MG63 (cell line): ENCODE data around the gene CCDC171. TPM values are rescaled to one million over a fixed set of nuclear protein-coding genes. Genes with fewer than 3 reads are reported as not detected.
"Not testable (repeated sequence)": the region's sequence is repeated elsewhere in the genome, so short reads cannot be mapped to it uniquely, and the experiment has no call there.

ENCODE experiments used
- DNase-seq: peaks from one replicate; pipeline ENCODE4 v3.0.0-alpha.2; 2020
- H3K27me3 ChIP-seq: fragments of 250-450 bp; sonication (Bioruptor Pico); 2 replicates; pipeline ENCODE4 v1.5.1; 2020; ENCODE audit warnings: mild to moderate bottlenecking, moderate library complexity
- H3K36me3 ChIP-seq: fragments of 250-450 bp; sonication (Bioruptor Pico); 2 replicates; pipeline ENCODE4 v1.5.1; 2020; ENCODE audit warnings: mild to moderate bottlenecking, moderate library complexity
- H3K4me3 ChIP-seq: fragments of 250-450 bp; sonication (Bioruptor Pico); 2 replicates; pipeline ENCODE4 v1.5.1; 2020; ENCODE audit warnings: mild to moderate bottlenecking, moderate library complexity
- H3K9me3 ChIP-seq: fragments of 250-450 bp; sonication (Bioruptor Pico); 2 replicates; pipeline ENCODE4 v1.5.1; 2020; ENCODE audit warnings: mild to moderate bottlenecking, moderate library complexity
- total RNA-seq: library from RNA; depleted of rRNA; stranded (reverse); fragments of >200 nt; shearing (Covaris generic); gene quantifications from 2 replicates; pipeline ENCODE4 v1.2.3, GENCODE V29; 2014; ENCODE audit warnings: low replicate concordance

The CCDC171 gene
- total RNA-seq, 1 experiment from 2014 or later: 6.6 TPM

DNA sequence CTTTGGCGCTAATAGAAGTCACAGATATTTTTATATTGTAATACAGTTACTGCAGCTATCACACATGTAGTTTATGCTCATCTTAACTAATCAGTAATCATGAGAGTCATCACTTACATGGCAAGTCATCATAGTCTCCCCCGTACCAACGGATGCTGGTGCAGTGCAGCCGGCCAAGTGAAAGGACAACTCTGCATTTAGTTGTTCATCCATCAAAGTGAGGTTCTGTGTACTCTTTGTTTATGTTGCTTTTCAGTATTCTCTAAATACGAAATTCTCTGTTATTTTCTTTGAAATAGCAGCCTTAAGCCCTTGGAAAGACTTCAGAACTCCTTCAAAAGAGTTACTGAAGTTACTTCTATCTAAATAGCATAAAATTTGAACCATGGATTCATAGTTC, 216.7 kb downstream of the CCDC171 start:
- Histone ChIP-seq H3K4me3 (no peak overlapping the region), H3K27me3 (peaks cover 27% of the 10 kb centered on the region), H3K9me3 (no peaks in the 10 kb centered on the region), H3K36me3 (no peaks in the 10 kb centered on the region)
- DNase-seq: no peak

DNA sequence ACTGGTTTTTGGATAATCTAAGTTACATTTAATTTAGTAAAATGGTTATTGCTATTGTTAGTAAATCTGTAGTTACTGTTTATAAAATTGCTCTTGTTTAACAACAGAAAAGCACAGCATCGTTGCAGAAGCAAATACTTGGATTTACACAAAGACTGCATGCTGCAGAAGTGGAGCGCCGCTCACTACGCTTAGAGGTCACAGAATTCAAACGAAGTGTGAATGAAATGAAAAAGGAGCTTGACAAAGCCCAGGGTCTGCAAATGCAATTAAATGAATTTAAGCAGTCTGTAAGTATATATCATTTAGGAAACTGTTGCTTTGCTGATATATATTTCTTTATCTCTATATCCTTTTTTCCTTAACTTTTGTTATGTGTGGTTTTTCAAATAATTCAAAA, 226.0 kb downstream of the CCDC171 start:
- Histone ChIP-seq H3K36me3 (no peaks in the 10 kb centered on the region), H3K4me3 (no peak overlapping the region), H3K9me3 (no peaks in the 10 kb centered on the region), H3K27me3 (peaks cover 19% of the 10 kb centered on the region)
- DNase-seq: no peak

DNA sequence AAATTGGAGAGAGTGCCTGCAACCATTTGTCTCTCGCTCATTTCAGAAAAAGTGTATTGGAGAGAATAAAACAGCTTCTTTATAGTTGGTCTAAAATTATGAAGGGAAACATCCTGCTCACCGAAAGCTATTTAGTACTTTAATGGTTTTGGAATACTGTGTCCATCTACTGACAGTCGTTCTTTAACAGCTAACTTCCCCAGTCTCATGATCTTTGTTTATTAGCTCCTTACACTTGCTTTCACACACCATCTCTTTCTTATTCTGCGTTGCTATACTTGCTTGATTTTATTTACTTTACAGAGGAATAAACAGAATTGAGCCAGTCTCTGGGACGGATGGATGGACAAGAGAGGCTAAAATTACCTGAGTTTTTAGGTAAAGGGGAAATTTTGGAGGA, 229.3 kb downstream of the CCDC171 start:
- peaks cover 3% of the 10 kb centered on the region for H3K9me3 ChIP-seq
- no peaks in the 10 kb centered on the region for H3K36me3 ChIP-seq
- DNase-seq: no peak
- H3K27me3 ChIP-seq: peaks cover 19% of the 10 kb centered on the region
- no peak overlapping the region for H3K4me3 ChIP-seq

DNA sequence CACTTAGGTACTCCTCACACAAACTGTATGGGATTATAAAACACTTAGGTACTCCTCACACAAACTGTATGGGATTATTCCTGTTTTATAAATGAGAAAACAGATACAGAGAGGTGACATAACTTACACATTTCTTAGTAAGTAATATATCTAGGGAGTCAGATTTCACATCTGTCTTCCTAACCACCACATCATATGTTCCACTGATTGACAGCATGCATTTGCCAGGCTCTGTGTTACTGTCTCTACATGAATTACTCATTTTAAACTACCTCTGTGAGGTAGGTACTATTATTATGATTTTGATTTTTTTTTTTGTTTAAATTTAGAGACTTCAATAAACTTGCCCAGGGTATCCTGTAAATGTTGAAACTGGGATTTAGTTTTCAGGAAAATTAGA, 232.7 kb downstream of the CCDC171 start:
- peaks cover 19% of the 10 kb centered on the region for H3K27me3 ChIP-seq
- H3K9me3 ChIP-seq: peaks cover 5% of the 10 kb centered on the region
- no peak for DNase-seq
- H3K36me3 ChIP-seq: no peaks in the 10 kb centered on the region
- no peak overlapping the region for H3K4me3 ChIP-seq

DNA sequence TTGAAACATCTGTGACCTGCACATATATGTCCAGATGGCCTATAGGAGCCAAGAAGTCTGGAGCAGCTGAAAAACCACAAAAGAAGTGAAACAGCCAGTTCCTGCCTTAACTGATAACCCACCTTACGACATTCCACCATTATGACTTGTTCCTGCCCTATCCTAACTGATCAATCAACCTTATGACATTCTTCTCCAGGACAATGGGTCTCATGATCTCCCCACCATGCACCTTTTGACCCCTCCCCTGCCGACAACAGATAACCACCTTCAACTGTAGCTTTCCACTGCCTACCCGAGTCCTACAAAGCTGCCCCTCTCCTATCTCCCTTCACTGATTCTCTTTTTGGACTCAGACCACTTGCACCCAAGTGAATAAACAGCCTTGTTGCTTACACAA, 233.8 kb downstream of the CCDC171 start:
- peaks cover 5% of the 10 kb centered on the region for H3K9me3 ChIP-seq
- peaks cover 19% of the 10 kb centered on the region for H3K27me3 ChIP-seq
- H3K4me3 ChIP-seq: no peak overlapping the region
- H3K36me3 ChIP-seq: no peaks in the 10 kb centered on the region
- no peak for DNase-seq

DNA sequence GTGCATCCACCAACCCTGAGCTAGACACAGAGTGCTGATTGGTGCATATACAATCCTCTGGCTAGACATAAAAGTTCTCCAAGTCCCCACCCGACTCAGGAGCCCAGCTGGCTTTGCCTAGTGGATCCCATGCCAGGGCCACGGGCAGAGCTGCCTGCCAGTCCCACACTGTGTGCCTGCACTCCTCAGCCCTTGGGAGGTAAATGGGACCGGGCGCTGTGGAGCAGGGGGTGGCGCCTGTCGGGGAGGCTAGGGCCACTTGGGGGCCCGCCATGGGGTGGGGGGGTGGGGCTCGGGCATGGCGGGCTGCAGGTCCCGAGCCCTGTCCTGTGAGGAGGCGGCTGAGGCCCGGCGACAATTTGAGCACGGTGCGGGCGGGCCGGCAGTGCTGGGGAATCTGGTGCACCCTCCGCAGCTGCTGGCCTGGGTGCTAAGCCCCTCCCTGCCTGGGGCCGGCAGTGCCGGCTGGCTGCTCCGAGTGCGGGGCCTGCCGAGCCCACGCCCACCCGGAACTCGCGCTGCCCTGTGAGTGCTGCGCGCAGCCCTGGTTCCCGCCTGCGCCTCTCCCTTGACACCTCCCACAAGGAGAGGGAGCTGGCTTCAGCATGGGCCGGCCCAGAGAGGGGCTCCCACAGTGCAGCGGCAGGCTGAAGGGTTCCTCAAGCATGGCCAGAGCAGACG, 257.5 kb downstream of the CCDC171 start:
- H3K9me3 ChIP-seq: peaks cover 38% of the 10 kb centered on the region
- not testable (repeated sequence) for H3K27me3 ChIP-seq, H3K36me3 ChIP-seq, H3K4me3 ChIP-seq, DNase-seq

DNA sequence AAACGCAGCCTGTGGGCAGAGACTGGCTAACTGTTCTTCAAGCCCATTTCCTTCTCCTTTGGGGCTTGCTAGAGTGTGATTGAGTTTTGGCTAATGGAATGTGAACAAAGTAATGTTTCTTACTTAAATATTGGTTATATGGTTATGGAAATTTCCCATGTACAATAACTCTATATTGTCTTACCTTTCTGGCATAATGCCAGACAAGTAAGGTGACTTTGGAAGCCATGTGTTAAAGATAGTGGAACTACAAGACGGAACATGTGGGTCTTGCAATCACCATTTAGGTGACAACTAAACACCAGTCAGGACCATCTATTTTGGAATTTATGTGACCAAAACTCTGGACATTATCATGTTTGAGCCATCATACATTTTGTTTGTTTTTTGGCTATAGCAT, 260.2 kb downstream of the CCDC171 start:
- DNase-seq: no peak
- Histone ChIP-seq H3K27me3 (no peaks in the 10 kb centered on the region), H3K4me3 (no peak overlapping the region), H3K36me3 (no peaks in the 10 kb centered on the region), H3K9me3 (peaks cover 11% of the 10 kb centered on the region)

DNA sequence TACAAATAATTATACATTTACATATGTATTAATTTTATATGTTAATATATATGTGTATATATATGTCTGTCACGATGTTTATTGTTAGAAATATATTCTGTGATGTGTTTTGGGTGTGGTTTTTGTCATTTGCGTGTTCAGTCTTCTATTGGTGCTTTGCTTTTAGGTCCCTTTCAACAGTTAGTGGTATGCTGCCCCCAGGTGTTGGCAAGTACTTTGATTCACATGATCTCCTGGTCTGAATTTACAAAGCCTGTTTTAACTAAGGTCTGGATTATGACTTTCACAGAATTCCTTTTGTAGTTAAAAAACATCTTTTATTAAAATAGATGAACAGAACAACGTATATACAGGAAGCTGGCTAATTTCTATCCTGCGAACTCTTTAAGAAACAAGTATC, 271.5 kb downstream of the CCDC171 start:
- Histone ChIP-seq H3K4me3 (no peak overlapping the region), H3K36me3 (no peaks in the 10 kb centered on the region), H3K9me3 (no peaks in the 10 kb centered on the region), H3K27me3 (peaks cover 20% of the 10 kb centered on the region)
- DNase-seq: peak; percentile 85

DNA sequence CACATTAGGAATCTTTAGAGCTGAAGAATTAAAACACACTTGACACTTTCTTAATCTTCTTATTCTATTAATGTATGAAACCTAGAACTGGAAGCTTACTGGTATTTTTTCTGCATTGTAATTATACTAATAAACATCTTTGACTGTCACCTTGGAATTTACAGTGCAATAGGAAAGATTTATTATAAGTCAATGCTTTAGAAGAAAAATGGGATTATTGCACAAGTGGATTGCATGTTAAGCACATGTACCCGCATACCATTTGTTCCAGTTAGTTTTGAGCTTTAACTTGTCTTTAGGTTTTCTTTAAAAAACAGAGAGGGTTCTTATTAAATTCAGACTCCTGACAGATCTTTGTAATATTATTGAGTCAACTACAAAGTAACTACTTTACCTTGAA, 278.5 kb downstream of the CCDC171 start:
- DNase-seq: no peak
- H3K27me3 ChIP-seq: peaks cover 9% of the 10 kb centered on the region
- no peaks in the 10 kb centered on the region for H3K36me3 ChIP-seq
- no peak overlapping the region for H3K4me3 ChIP-seq
- no peaks in the 10 kb centered on the region for H3K9me3 ChIP-seq

DNA sequence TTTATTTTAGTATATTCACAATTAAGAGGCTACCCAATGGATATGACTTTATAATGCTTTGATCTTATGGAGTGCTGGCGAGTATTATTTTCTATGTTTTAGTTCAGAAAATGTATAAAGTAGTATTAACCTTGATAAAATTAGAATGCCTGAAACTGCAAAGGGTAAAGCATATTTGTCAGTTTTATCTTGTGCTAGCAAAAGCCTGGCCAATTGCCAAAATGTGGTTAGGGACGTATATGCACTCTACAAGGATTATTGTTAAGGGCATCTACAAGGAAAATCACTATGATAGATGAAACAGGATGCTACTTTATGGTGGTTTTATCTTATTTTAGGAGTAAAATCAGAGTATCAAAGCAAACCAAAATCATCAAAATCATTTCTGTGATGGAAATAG, 281.7 kb downstream of the CCDC171 start:
- Histone ChIP-seq H3K27me3 (no peaks in the 10 kb centered on the region), H3K9me3 (no peaks in the 10 kb centered on the region), H3K4me3 (no peak overlapping the region), H3K36me3 (no peaks in the 10 kb centered on the region)
- DNase-seq: no peak

DNA sequence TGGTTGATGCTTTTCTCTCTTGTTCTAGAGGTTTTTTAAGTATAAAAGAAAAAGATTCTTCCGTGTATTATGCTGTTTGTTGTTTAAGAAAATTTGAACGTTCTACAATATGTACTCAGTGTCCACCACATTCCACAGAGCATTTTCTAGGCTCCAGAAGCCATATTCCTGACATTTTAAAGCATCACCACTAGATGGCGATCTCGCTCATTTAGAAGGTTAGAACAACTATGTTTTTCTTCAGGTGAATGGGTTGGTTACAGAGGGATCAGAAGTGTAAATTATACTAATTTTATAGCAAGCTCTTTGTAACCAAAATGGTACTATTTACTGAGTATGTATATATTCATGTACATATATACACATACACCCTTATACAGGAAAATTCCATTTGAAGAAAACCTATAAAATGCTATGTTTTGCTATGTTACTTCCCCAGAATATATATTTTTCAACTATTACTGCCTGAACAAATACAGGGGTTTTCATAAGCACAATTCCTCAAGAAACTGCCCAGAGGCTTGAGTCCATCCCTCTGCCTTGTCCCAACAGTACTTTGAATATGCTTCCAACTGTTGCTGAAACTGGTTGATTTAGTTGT, 284.3 kb downstream of the CCDC171 start:
- Histone ChIP-seq H3K4me3 (no peak overlapping the region), H3K9me3 (no peaks in the 10 kb centered on the region), H3K27me3 (no peaks in the 10 kb centered on the region), H3K36me3 (no peaks in the 10 kb centered on the region)
- peak; percentile 44 for DNase-seq

DNA sequence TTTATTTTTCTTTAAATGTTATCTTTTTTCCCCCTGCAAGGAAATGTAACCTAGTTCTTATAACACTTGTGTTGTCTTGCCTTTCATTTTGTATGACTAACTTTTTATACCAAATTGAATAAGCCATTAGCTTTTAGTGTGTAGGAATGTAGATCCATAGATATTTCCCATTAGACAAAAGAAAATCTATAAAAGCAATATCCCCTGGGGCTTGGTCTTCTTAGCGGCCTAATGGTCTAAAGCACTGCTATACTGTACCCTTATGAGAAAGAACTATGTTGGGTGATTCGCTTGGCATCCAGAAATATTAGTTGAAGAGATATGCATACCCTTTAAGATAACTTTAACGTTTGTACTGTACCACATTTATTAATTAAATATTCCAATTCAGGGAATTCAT, 289.2 kb downstream of the CCDC171 start:
- H3K4me3 ChIP-seq: no peak overlapping the region
- no peaks in the 10 kb centered on the region for H3K9me3 ChIP-seq
- no peaks in the 10 kb centered on the region for H3K36me3 ChIP-seq
- H3K27me3 ChIP-seq: no peaks in the 10 kb centered on the region
- no peak for DNase-seq

DNA sequence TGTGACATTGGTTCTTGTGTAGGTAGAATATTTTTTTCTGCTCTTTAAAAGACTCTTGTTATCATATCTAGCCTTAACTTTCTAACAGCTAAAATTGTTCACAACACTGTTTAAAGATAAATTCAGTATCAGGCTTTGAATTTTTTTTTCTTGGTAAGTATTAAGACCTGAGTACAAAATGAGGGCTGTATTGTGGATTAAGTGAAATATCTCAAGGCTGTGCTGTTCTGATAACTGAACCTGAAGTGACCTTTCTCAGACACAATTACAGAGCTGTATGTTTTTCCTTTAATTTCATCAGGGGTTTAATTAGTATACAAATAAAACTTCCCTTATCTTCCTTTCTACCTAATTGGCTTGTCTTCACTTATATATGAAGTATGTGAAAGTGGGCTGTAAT, 290.5 kb downstream of the CCDC171 start:
- no peak overlapping the region for H3K4me3 ChIP-seq
- H3K36me3 ChIP-seq: no peaks in the 10 kb centered on the region
- DNase-seq: no peak
- H3K27me3 ChIP-seq: no peaks in the 10 kb centered on the region
- no peaks in the 10 kb centered on the region for H3K9me3 ChIP-seq

DNA sequence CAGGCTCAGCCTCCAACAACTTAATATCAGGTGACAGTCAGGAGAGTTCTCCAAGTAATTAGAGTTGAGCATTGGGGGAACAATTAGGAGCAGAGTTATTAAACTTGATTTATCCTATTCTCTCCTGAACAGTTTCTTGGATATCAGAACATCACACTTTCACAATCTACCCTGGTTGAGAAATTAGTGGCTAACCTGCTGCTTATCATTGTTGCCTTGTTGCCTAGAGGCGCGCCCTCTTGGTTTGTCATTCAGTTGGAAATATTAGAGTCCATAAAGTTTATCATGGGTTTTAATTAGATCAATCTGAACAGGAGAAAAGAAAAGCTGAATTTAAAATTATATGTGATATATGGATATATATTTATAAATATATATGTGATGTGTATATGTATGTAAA, 291.1 kb downstream of the CCDC171 start:
- H3K4me3 ChIP-seq: no peak overlapping the region
- no peaks in the 10 kb centered on the region for H3K36me3 ChIP-seq
- no peak for DNase-seq
- H3K9me3 ChIP-seq: no peaks in the 10 kb centered on the region
- H3K27me3 ChIP-seq: no peaks in the 10 kb centered on the region

DNA sequence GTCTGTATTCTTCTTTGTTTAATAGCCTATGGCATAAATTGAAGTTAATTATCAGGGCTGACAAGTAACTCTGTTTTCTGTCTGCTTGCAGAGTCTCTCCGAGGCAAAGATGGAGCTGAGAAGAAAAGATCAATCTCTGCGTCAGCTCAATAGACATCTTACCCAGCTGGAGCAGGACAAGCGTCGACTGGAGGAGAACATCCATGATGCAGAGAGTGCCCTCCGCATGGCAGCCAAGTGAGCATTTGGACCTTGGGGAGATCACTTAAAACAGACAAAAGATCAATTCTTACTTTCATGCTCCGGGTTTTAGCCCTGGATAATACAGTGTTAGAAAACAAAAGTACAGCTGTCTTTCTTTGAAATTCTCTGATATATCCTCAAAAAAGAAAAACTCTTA, 293.8 kb downstream of the CCDC171 start:
- H3K27me3 ChIP-seq: no peaks in the 10 kb centered on the region
- no peak for DNase-seq

DNA sequence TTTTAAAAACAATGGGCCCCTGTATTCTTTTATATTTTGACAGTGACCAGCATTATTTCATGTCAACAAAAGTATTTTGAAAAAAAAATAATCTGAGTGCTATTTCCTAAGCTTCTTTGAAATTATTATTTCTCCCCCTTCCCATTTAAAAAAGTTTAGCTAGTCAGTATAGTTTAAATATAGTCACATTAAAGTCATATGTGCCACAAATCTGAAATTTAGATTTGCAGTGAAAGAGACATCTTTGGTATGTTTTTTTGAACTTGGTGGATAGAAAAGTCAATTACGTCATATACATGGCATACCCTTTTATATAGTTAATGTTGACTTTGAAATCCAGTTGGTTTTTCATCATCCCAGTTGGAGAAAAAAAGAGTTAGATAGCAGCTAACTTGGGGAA, 297.0 kb downstream of the CCDC171 start:
- no peaks in the 10 kb centered on the region for H3K36me3 ChIP-seq
- H3K27me3 ChIP-seq: no peaks in the 10 kb centered on the region
- no peak overlapping the region for H3K4me3 ChIP-seq
- no peak for DNase-seq
- no peaks in the 10 kb centered on the region for H3K9me3 ChIP-seq

More for the DNA sequence above, 293.8 kb downstream of the CCDC171 start:
- H3K36me3 ChIP-seq: no peaks in the 10 kb centered on the region
- H3K9me3 ChIP-seq: no peaks in the 10 kb centered on the region
- H3K4me3 ChIP-seq: no peak overlapping the region

DNA sequence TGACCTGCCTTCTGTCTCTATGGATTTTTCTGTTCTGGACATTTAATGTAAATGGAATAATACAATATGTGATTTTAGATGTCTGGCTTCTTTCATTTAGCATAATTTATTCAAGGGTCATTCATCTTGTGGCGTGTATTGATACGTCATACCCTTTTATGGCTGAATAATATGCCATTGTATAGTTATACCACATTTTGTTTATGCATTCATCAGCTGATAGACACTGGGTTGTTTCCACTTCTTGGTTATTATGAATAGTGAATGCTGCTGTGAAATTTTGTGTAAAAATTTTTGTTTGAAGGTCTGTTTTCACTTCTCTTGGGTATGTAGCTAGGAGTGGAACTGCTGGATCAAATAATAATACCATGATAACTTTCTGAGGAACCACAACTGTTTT, 298.9 kb downstream of the CCDC171 start:
- DNase-seq: no peak
- Histone ChIP-seq H3K27me3 (no peaks in the 10 kb centered on the region), H3K4me3 (no peak overlapping the region)

DNA sequence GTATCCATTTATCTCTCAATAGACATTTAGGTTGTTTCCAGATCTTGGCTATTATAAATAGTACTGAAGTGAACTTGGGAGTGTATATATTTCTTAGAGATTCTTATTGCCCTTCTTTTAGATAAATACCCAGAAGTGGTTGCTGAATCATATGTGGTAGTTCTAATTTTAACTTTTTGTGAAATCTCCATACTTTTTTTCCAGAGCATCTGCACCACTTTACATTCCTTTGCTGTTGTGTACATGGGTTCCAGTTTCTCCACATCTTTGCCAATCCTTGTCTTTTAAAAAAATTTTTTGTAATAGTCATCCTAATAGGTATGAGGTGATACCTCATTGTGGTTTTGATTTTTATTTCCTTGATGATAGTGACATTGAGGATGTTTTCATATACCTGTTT, 303.7 kb downstream of the CCDC171 start:
- Histone ChIP-seq H3K27me3 (no peaks in the 10 kb centered on the region), H3K4me3 (no peak overlapping the region), H3K36me3 (no peaks in the 10 kb centered on the region), H3K9me3 (peaks cover 7% of the 10 kb centered on the region; the same call in 1 of the 2 replicates)
- DNase-seq: no peak

More for the DNA sequence above, 298.9 kb downstream of the CCDC171 start:
- Histone ChIP-seq H3K36me3 (no peaks in the 10 kb centered on the region), H3K9me3 (0 out of 2 replicates have a peak, but pooled peaks cover 3% of the 10 kb centered on the region)
